Transverse colon (tissue), 4 donors: ENCODE data around the gene TTLL5. TPM values are rescaled to one million over a fixed set of nuclear protein-coding genes. Genes with fewer than 3 reads are reported as not detected.

Experiments used
- DNase-seq: peaks from one replicate; pipeline ENCODE4 v3.0.0-alpha.2; 2019
- H3K27ac ChIP-seq, 4 donors: fragments of 200-600 bp; sonication (generic); 2 replicates each; pipeline ENCODE4 v1.5.1; 2016 to 2018; ENCODE audit warnings: inconsistent platforms in 4 of 4
- H3K27me3 ChIP-seq: fragments of 200-600 bp; sonication (generic); 2 replicates; pipeline ENCODE4 v1.5.1; 2017; ENCODE audit warnings: inconsistent platforms
- H3K36me3 ChIP-seq, 4 donors: fragments of 200-600 bp; sonication (generic); 2 replicates each; pipeline ENCODE4 v1.5.1; 2017 to 2019; ENCODE audit warnings: inconsistent platforms in 4 of 4
- H3K4me1 ChIP-seq, 4 donors: fragments of 200-600 bp; sonication (generic); 2 replicates each; pipeline ENCODE4 v1.5.1; 2017 to 2020; ENCODE audit warnings: inconsistent platforms in 4 of 4
- H3K4me3 ChIP-seq, 4 donors: fragments of 200-600 bp; sonication (generic); 1 replicate in 1 of 4; 2 replicates in 3 of 4; pipeline versions ENCODE4 v1.5.1 to v1.6.1; 2017 to 2019; ENCODE audit warnings: inconsistent platforms in 4 of 4
- H3K9me3 ChIP-seq, 2 donors: fragments of 200-600 bp; sonication (generic); 2 replicates each; pipeline ENCODE4 v1.5.1; 2017 to 2019; ENCODE audit warnings: inconsistent platforms in 2 of 2
- CTCF ChIP-seq, 5 experiments: fragments of 200-600 bp in 3 of 5; fragments of 450-650 bp in 2 of 5; sonication (generic) in 3 of 5; IDR thresholded peaks; 1 replicate in 2 of 5; 2 replicates in 3 of 5; pipeline ENCODE4 v1.5.1; 2016 to 2017; ENCODE audit warnings: antibody characterized with exemption in 5 of 5, inconsistent platforms in 3 of 5, mild to moderate bottlenecking in 2 of 5, moderate library complexity in 1 of 5
- EP300 ChIP-seq: sonication (generic); formaldehyde crosslinking; IDR thresholded peaks from one replicate; pipeline ENCODE4 v1.6.1; 2017; ENCODE audit warnings: antibody characterized with exemption, low read depth
- POLR2A ChIP-seq: fragments of 450-650 bp; IDR thresholded peaks from one replicate; pipeline ENCODE4 v1.6.1; 2016; ENCODE audit warnings: antibody characterized with exemption, mild to moderate bottlenecking, moderate library complexity
- POLR2AphosphoS5 ChIP-seq, 3 donors: sonication (generic); formaldehyde crosslinking; IDR thresholded peaks; one replicate each; pipeline ENCODE4 v1.6.1; 2016; ENCODE audit warnings: antibody characterized with exemption in 3 of 3
- WGBS, 2 donors: methylation state at CpG; one replicate each; pipeline ENCODE4 v1.1.5; 2018; ENCODE audit warnings: low coverage in 1 of 2; 5-methylcytosine and 5-hydroxymethylcytosine counted together
- in situ Hi-C, 4 donors: fragments of 200-750 bp; cut with MboI; loops; one replicate each; pipeline versions ENCODE4 v1.15.0 to v1.15.1; 2017; ENCODE audit warnings: low sequenced_read_pairs in 3 of 4, low pct_ligation_motif_present in 1 of 4, low pct_unique_long_range_greater_than_20kb in 1 of 4
- intact Hi-C: fragments of 100-400 bp; cut with DNase I; formaldehyde crosslinking; loops from one replicate; pipeline ENCODE4 v1.15.1; 2023; ENCODE audit warnings: low total_unique reads
- total RNA-seq, 4 donors: library from RNA; depleted of rRNA; stranded (reverse); fragments of >200 nt; gene quantifications; one replicate each; pipeline ENCODE4 v1.1.0, GENCODE V29; 2016

The TTLL5 gene
- total RNA-seq, 4 donors from 2014 or later = 16.1 to 264 (median 40.8) TPM

- WGBS, 2 donors = 94 to 100% methylated on average over 2 of the region's 2 CpGs
- in situ Hi-C loops (no loop called here), intact Hi-C loops (no loop called here)
- Histone ChIP-seq H3K4me1 (peaks cover 4 to 28% (median 17%) of the 10 kb centered on the region in 4 donors), H3K4me3 (no peak overlapping the region), H3K27ac (no peak overlapping the region), H3K9me3 (no peaks in the 10 kb centered on the region), H3K36me3 (peaks cover 0 to 3% (median 0%) of the 10 kb centered on the region in 4 donors), H3K27me3 (no peaks in the 10 kb centered on the region)
- no peak for DNase-seq
- TF ChIP-seq CTCF (IDR thresholded peaks at IDR 0.05) = no peak
- TF ChIP-seq POLR2AphosphoS5 (IDR thresholded peaks at IDR 0.05) = no peak
- no peak for TF ChIP-seq POLR2A
- no peak for TF ChIP-seq EP300
Observed at GRCh38 chr14:75658957-75659356, 2.1 kb upstream of the TTLL5 start.

GRCh38 chr14:75660238-75660629, 812 bp upstream of the TTLL5 start:
- Histone ChIP-seq H3K27ac (peak overlapping the region; percentile 90 to 95 (median 92)), H3K4me3 (peak overlapping the region; percentile 21 to 99 (median 76)), H3K4me1 (peaks cover 4 to 27% (median 17%) of the 10 kb centered on the region in 4 donors), H3K36me3 (peaks cover 0 to 3% (median 0%) of the 10 kb centered on the region in 4 donors), H3K9me3 (no peaks in the 10 kb centered on the region), H3K27me3 (no peaks in the 10 kb centered on the region)
- no peak for DNase-seq
- 16 to 20% methylated on average over 3 to 4 of the region's 4 CpGs for WGBS, 2 donors
- intact Hi-C loops (no loop called here), in situ Hi-C loops (no loop called here)
- no peak for TF ChIP-seq POLR2A
- TF ChIP-seq EP300 = no peak
- no peak for TF ChIP-seq CTCF (IDR thresholded peaks at IDR 0.05)
- TF ChIP-seq POLR2AphosphoS5 (IDR thresholded peaks at IDR 0.05) = no peak

- 0% methylated on average over 5 to 13 of the region's 18 CpGs for WGBS, 2 donors
- Histone ChIP-seq H3K4me3 (peak overlapping the region; percentile 71 to 99 (median 76)), H3K27ac (peak overlapping the region; percentile 90 to 95 (median 92)), H3K36me3 (peaks cover 0 to 7% (median 0%) of the 10 kb centered on the region in 4 donors), H3K27me3 (no peaks in the 10 kb centered on the region), H3K9me3 (no peaks in the 10 kb centered on the region), H3K4me1 (peaks cover 4 to 27% (median 17%) of the 10 kb centered on the region in 4 donors)
- DNase-seq = no peak
- in situ Hi-C loops = no loop called here
- TF ChIP-seq EP300 = no peak
- TF ChIP-seq POLR2AphosphoS5 (IDR thresholded peaks at IDR 0.05) = no peak
- TF ChIP-seq POLR2A = no peak
- TF ChIP-seq CTCF (IDR thresholded peaks at IDR 0.05) = no peak
- intact Hi-C loops = no loop called here
Observed at GRCh38 chr14:75661499-75661814, 411 bp downstream of the TTLL5 start.

- no peaks in the 10 kb centered on the region for H3K27me3 ChIP-seq
- WGBS, 2 donors = 73 to 85% methylated on average over 3 of the region's 3 CpGs
- H3K9me3 ChIP-seq = no peaks in the 10 kb centered on the region
- DNase-seq = no peak
- H3K36me3 ChIP-seq = peaks cover 0 to 4% (median 0%) of the 10 kb centered on the region in 4 donors
- intact Hi-C loops = no loop called here
- TF ChIP-seq EP300 (no peak), POLR2AphosphoS5 (IDR thresholded peaks at IDR 0.05) (no peak), CTCF (IDR thresholded peaks at IDR 0.05) (no peak), POLR2A (no peak)
- no peak overlapping the region for H3K4me3 ChIP-seq
- H3K27ac ChIP-seq = no peak overlapping the region
- peaks cover 4 to 27% (median 17%) of the 10 kb centered on the region in 4 donors for H3K4me1 ChIP-seq
- in situ Hi-C loops = no loop called here
Observed at GRCh38 chr14:75662966-75663365, 1.9 kb downstream of the TTLL5 start.
